GM21723 (cell line): ENCODE measurements around the gene CASP5.
"Not testable (repeated sequence)": the region's sequence is repeated elsewhere in the genome, so short reads cannot be mapped to it uniquely, and the experiment has no call there.

Experiments
- ATAC-seq: cut with Tn5 transposase; IDR thresholded peaks from one replicate; pipeline ENCODE4 v1.9.1; 2021; ENCODE audit warnings: mild to moderate bottlenecking, moderate library complexity; ENCODE audit not compliant: unreplicated experiment

Gene CASP5

GRCh38 chr11:105023003-105023402 is at the start of gene CASP5:
CASP5 (minus strand) TSS chr11:105023168; CDS start chr11:105023136, 32 bp downstream.
- ATAC-seq: no peak

- ATAC-seq: not testable (repeated sequence)
Measured at GRCh38 chr11:105072080-105072479, 49.1 kb upstream of the CASP5 start.

GRCh38 chr11:105071089-105071732 is 48.2 kb upstream of the CASP5 start:
- no peak for ATAC-seq

GRCh38 chr11:105070306-105070705 is 47.3 kb upstream of the CASP5 start:
- ATAC-seq: no peak

- not testable (repeated sequence) for ATAC-seq
Measured at GRCh38 chr11:105069749-105070148, 46.8 kb upstream of the CASP5 start.

GRCh38 chr11:105063245-105063941 is 40.4 kb upstream of the CASP5 start:
- ATAC-seq: not testable (repeated sequence)

- no peak for ATAC-seq
Measured at GRCh38 chr11:105057432-105057831, 34.5 kb upstream of the CASP5 start.

GRCh38 chr11:105056446-105056845 is 33.5 kb upstream of the CASP5 start:
- ATAC-seq: no peak

- no peak for ATAC-seq
Measured at GRCh38 chr11:105054723-105055493, 31.9 kb upstream of the CASP5 start.

- ATAC-seq: no peak
Measured at GRCh38 chr11:105052487-105052886, 29.5 kb upstream of the CASP5 start.

GRCh38 chr11:105051559-105051958 is 28.6 kb upstream of the CASP5 start:
- no peak for ATAC-seq

- no peak for ATAC-seq
Measured at GRCh38 chr11:105049481-105049880, 26.5 kb upstream of the CASP5 start.

GRCh38 chr11:105046898-105047579 is 24.1 kb upstream of the CASP5 start:
- ATAC-seq: no peak

- ATAC-seq: no peak
Measured at GRCh38 chr11:105045676-105046296, 22.8 kb upstream of the CASP5 start.

- peak; percentile 100 for ATAC-seq
Measured at GRCh38 chr11:105044557-105045524, 21.9 kb upstream of the CASP5 start, which contains the start of gene CARD16. CARD16 (minus strand) TSS chr11:105045335; CDS start chr11:105045297, 38 bp downstream.

GRCh38 chr11:105042178-105042577 is 19.2 kb upstream of the CASP5 start:
- no peak for ATAC-seq

GRCh38 chr11:105040703-105041102 is 17.7 kb upstream of the CASP5 start:
- ATAC-seq: no peak

- peak; percentile 87 for ATAC-seq
Measured at GRCh38 chr11:105034813-105035620, 12.0 kb upstream of the CASP5 start, which contains the start of gene CASP1. CASP1 (minus strand) TSS chr11:105035144; CDS start chr11:105035113, 31 bp downstream.
